CD4-positive, alpha-beta T cell (primary cell): ENCODE data around the gene KANSL1. TPM values are rescaled to one million over a fixed set of nuclear protein-coding genes. Genes with fewer than 3 reads are reported as not detected.

Experiments
- ATAC-seq: fragments of 200-7000 bp; cut with Tn5 transposase; one replicate; pipeline ENCODE4 v1.10.0; 2022; ENCODE audit warnings: mild to moderate bottlenecking; ENCODE audit not compliant: poor library complexity
- CTCF ChIA-PET: fragments of 350-600 bp; sonication (Branson Sonifier 250); formaldehyde crosslinking; loops from one replicate; lab custom pipeline; 2021; ENCODE audit warnings: antibody characterized with exemption, inconsistent platforms; lab: Charles Lee
- POLR2A ChIA-PET: fragments of 350-600 bp; sonication (Branson Sonifier 250); formaldehyde crosslinking; loops from one replicate; lab custom pipeline; 2021; ENCODE audit warnings: antibody characterized with exemption, inconsistent platforms; lab: Charles Lee
- DNase-seq, 14 experiments: peaks; one replicate each; pipeline ENCODE4 v3.0.0-alpha.2; 2013 to 2020; ENCODE audit warnings: mixed read lengths in 2 of 14
- H3K27ac ChIP-seq, 2 donors: one replicate each; pipeline versions ENCODE4 v1.5.1 to v1.7.0; 2013; ENCODE audit warnings: low read length in 2 of 2, low read depth in 1 of 2, mild to moderate bottlenecking in 1 of 2
- H3K27me3 ChIP-seq, 2 experiments: 1 replicate in 1 of 2; 2 replicates in 1 of 2; pipeline versions ENCODE4 v1.6.1 to v1.7.0; 2013; ENCODE audit warnings: low read length in 2 of 2, control low read depth in 1 of 2, mild to moderate bottlenecking in 1 of 2, moderate library complexity in 1 of 2; ENCODE audit not compliant: insufficient read depth in 2 of 2, control insufficient read depth in 1 of 2
- H3K36me3 ChIP-seq: one replicate; pipeline ENCODE4 v1.6.1; 2013; ENCODE audit warnings: low read length, control low read depth; ENCODE audit not compliant: insufficient read depth
- H3K4me1 ChIP-seq: one replicate; pipeline ENCODE4 v1.6.1; 2013; ENCODE audit warnings: low read length, control low read depth; ENCODE audit not compliant: insufficient read depth
- H3K4me3 ChIP-seq: one replicate; pipeline ENCODE4 v1.5.1; 2013; ENCODE audit warnings: mild to moderate bottlenecking, low read length, moderate library complexity
- H3K9me3 ChIP-seq, 2 experiments: 1 replicate in 1 of 2; 2 replicates in 1 of 2; pipeline versions ENCODE4 v1.6.1 to v1.7.0; 2013; ENCODE audit warnings: low read length in 2 of 2, mild to moderate bottlenecking in 2 of 2, control low read depth in 1 of 2, moderate library complexity in 1 of 2; ENCODE audit not compliant: control insufficient read depth in 1 of 2, insufficient read depth in 1 of 2
- H3K27ac Mint-ChIP-seq: one replicate; pipeline ENCODE4 v1.8.0; 2020; ENCODE audit warnings: mixed read lengths
- H3K27me3 Mint-ChIP-seq: one replicate; pipeline ENCODE4 v1.8.0; 2021; ENCODE audit warnings: mixed read lengths
- H3K36me3 Mint-ChIP-seq: one replicate; pipeline ENCODE4 v1.8.0; 2021; ENCODE audit warnings: low read depth, mixed read lengths
- H3K4me1 Mint-ChIP-seq: one replicate; pipeline ENCODE4 v1.8.0; 2021; ENCODE audit warnings: low read depth, mixed read lengths
- H3K4me3 Mint-ChIP-seq: one replicate; pipeline ENCODE4 v1.8.0; 2020; ENCODE audit warnings: mild to moderate bottlenecking, mixed read lengths
- H3K9me3 Mint-ChIP-seq: one replicate; pipeline ENCODE4 v1.8.0; 2020; ENCODE audit warnings: mixed read lengths
- CTCF ChIP-seq: fragments of 200-600 bp; IDR thresholded peaks from one replicate; pipeline ENCODE4 v1.8.0; 2022; ENCODE audit warnings: antibody characterized with exemption, mild to moderate bottlenecking
- intact Hi-C, 2 experiments: fragments of 100-400 bp; cut with DNase I in 1 of 2; cut with micrococcal nuclease in 1 of 2; formaldehyde crosslinking; loops; one replicate each; pipeline versions ENCODE4 v1.15.1 to v1.9.0; 2023 to 2025; cut with DNase I, micrococcal nuclease
- total RNA-seq, 174 experiments: library from RNA in 2 of 174; stranded (reverse) in 2 of 174; gene quantifications; one replicate each; pipeline ENCODE4 v1.2.3 and lab custom pipeline; 2021 to 2026

The KANSL1 gene
- total RNA-seq, 2 experiments from 2014 or later, result 122 to 125 TPM

GRCh38 chr17:46139432-46140210, 53.6 kb downstream of the KANSL1 start:
- DNase-seq (no peak), ATAC-seq (no peak)
- H3K4me3 Mint-ChIP-seq, result peak overlapping the region; percentile 40
- Histone ChIP-seq H3K27me3 (no peaks in the 10 kb centered on the region), H3K4me1 (peaks cover 26% of the 10 kb centered on the region), H3K9me3 (no peaks in the 10 kb centered on the region), H3K27ac (no peak overlapping the region), H3K36me3 (no peaks in the 10 kb centered on the region), H3K4me3 (no peak overlapping the region)
- H3K27ac Mint-ChIP-seq, result peak overlapping the region; percentile 75
- H3K9me3 Mint-ChIP-seq, result no peaks in the 10 kb centered on the region
- peaks cover 97% of the 10 kb centered on the region for H3K4me1 Mint-ChIP-seq
- POLR2A ChIA-PET, result no interaction called here
- intact Hi-C loops, result loop anchor here (2.0 to 5.0 kb wide), 4 partner anchors 13 to 53 kb away; partner anchors contain the start of gene KANSL1 (in 1 of the 2)
- CTCF ChIA-PET, result no interaction called here
- peaks cover 13% of the 10 kb centered on the region for H3K36me3 Mint-ChIP-seq
- H3K27me3 Mint-ChIP-seq, result no peaks in the 10 kb centered on the region
- no peak for TF ChIP-seq CTCF

- peak overlapping the region; percentile 75 for H3K27ac Mint-ChIP-seq
- no peak overlapping the region for H3K4me3 ChIP-seq
- H3K9me3 ChIP-seq, result no peaks in the 10 kb centered on the region
- H3K27ac ChIP-seq, result no peak overlapping the region
- TF ChIP-seq CTCF, result no peak
- CTCF ChIA-PET, result interaction anchor here (1.2 to 2.1 kb wide), 4 partner anchors 7 to 55 kb away, joined by 4 to 6 read pairs (median 5); partner anchors contain the start of gene KANSL1
- peaks cover 15% of the 10 kb centered on the region for H3K36me3 Mint-ChIP-seq
- intact Hi-C loops, result loop anchor here (1.0 to 5.0 kb wide), 4 partner anchors 8 to 54 kb away; partner anchors contain the start of gene KANSL1 (in 1 of the 2)
- H3K27me3 ChIP-seq, result no peaks in the 10 kb centered on the region
- peak overlapping the region; percentile 17 for H3K4me3 Mint-ChIP-seq
- peaks cover 33% of the 10 kb centered on the region for H3K4me1 ChIP-seq
- H3K4me1 Mint-ChIP-seq, result peaks cover 94% of the 10 kb centered on the region
- no peaks in the 10 kb centered on the region for H3K27me3 Mint-ChIP-seq
- POLR2A ChIA-PET, result no interaction called here
- DNase-seq (no peak), ATAC-seq (no peak)
- no peaks in the 10 kb centered on the region for H3K9me3 Mint-ChIP-seq
- H3K36me3 ChIP-seq, result no peaks in the 10 kb centered on the region
These were observed 54.8 kb downstream of the KANSL1 start for GRCh38 chr17:46138473-46138872.

GRCh38 chr17:46136820-46137219, 56.4 kb downstream of the KANSL1 start:
- no peaks in the 10 kb centered on the region for H3K27me3 ChIP-seq
- no peak overlapping the region for H3K27ac ChIP-seq
- peaks cover 38% of the 10 kb centered on the region for H3K4me1 ChIP-seq
- Mint-ChIP-seq H3K4me1 (peaks cover 96% of the 10 kb centered on the region), H3K27me3 (no peaks in the 10 kb centered on the region), H3K4me3 (peak overlapping the region; percentile 22), H3K36me3 (peaks cover 19% of the 10 kb centered on the region), H3K9me3 (no peaks in the 10 kb centered on the region), H3K27ac (peak overlapping the region; percentile 75)
- H3K36me3 ChIP-seq, result peaks cover 8% of the 10 kb centered on the region
- ChIA-PET CTCF (interaction anchor here (1.5 to 2.1 kb wide), 3 partner anchors 9 to 66 kb away, joined by 3 to 6 read pairs (median 4); no protein-coding TSS in a partner anchor), POLR2A (interaction anchor here (0.9 to 1.3 kb wide), 2 partner anchors 9 to 17 kb away, joined by 3 read pairs; no protein-coding TSS in a partner anchor)
- no peak overlapping the region for H3K4me3 ChIP-seq
- no peak for TF ChIP-seq CTCF
- no peaks in the 10 kb centered on the region for H3K9me3 ChIP-seq
- no peak for ATAC-seq
- intact Hi-C loops, result loop anchor here (2.0 to 5.0 kb wide), 4 partner anchors 14 to 58 kb away; partner anchors contain the start of gene KANSL1 (in 1 of the 2)
- no peak for DNase-seq
